CD4-positive, CD25-positive, alpha-beta regulatory T cell (primary cell): ENCODE results near the gene ALCAM. TPM values are rescaled to one million over a fixed set of nuclear protein-coding genes. Genes with fewer than 3 reads are reported as not detected.

Experiments used
- ATAC-seq, 2 donors: fragments of 150-1000 bp; cut with Tn5 transposase; one replicate each; pipeline ENCODE4 v1.10.0; 2021; ENCODE audit warnings: low read depth in 2 of 2, moderate number of reproducible peaks in 2 of 2, moderate library complexity in 1 of 2
- DNase-seq, 3 donors: peaks; one replicate each; pipeline versions ENCODE4 v3.0.0 to v3.0.0-alpha.2; 2012 to 2022; ENCODE audit warnings: mixed read lengths in 1 of 3
- H3K27ac ChIP-seq: one replicate; pipeline ENCODE4 v1.7.0; 2013; ENCODE audit warnings: mild to moderate bottlenecking, low read length; ENCODE audit not compliant: insufficient read depth, poor library complexity, severe bottlenecking
- H3K27me3 ChIP-seq: one replicate; pipeline ENCODE4 v1.7.0; 2013; ENCODE audit warnings: low read length; ENCODE audit not compliant: control insufficient read depth, insufficient read depth
- H3K36me3 ChIP-seq: one replicate; pipeline ENCODE4 v1.7.0; 2013; ENCODE audit warnings: mild to moderate bottlenecking, low read length, moderate library complexity; ENCODE audit not compliant: control insufficient read depth, insufficient read depth
- H3K4me1 ChIP-seq: 2 replicates; pipeline ENCODE4 v1.7.0; 2013; ENCODE audit warnings: mild to moderate bottlenecking, low read length; ENCODE audit not compliant: insufficient read depth, control insufficient read depth, poor library complexity, severe bottlenecking
- H3K4me3 ChIP-seq: one replicate; pipeline ENCODE4 v1.7.0; 2013; ENCODE audit warnings: low read depth, mild to moderate bottlenecking, low read length, moderate library complexity
- H3K9me3 ChIP-seq, 2 experiments: 1 replicate in 1 of 2; 2 replicates in 1 of 2; pipeline ENCODE4 v1.7.0; 2013; ENCODE audit warnings: low read length in 2 of 2, mild to moderate bottlenecking in 1 of 2, moderate library complexity in 1 of 2; ENCODE audit not compliant: control insufficient read depth in 2 of 2
- H3K27ac Mint-ChIP-seq, 3 donors: one replicate each; pipeline ENCODE4 v1.8.0; 2020 to 2022; ENCODE audit warnings: mild to moderate bottlenecking in 3 of 3, mixed read lengths in 3 of 3, moderate library complexity in 2 of 3
- H3K27me3 Mint-ChIP-seq: one replicate; pipeline ENCODE4 v1.8.0; 2022; ENCODE audit warnings: mild to moderate bottlenecking, mixed read lengths
- H3K36me3 Mint-ChIP-seq: one replicate; pipeline ENCODE4 v1.8.0; 2020; ENCODE audit warnings: mixed read lengths
- H3K4me1 Mint-ChIP-seq, 4 donors: one replicate each; pipeline ENCODE4 v1.8.0; 2020 to 2022; ENCODE audit warnings: mixed read lengths in 4 of 4, mild to moderate bottlenecking in 1 of 4
- H3K4me3 Mint-ChIP-seq, 4 donors: one replicate each; pipeline ENCODE4 v1.8.0; 2020 to 2022; ENCODE audit warnings: mild to moderate bottlenecking in 4 of 4, mixed read lengths in 4 of 4, moderate library complexity in 3 of 4
- H3K9me3 Mint-ChIP-seq, 7 donors: one replicate each; pipeline ENCODE4 v1.8.0; 2020 to 2022; ENCODE audit warnings: mixed read lengths in 7 of 7, mild to moderate bottlenecking in 3 of 7, moderate library complexity in 2 of 7
- polyA plus RNA-seq, 4 donors: library from polyadenylated mRNA; unstranded; fragments of 300-500 nt; fragmentation: Illumina TruSeq; gene quantifications; one replicate each; pipeline ENCODE4 v1.2.3, GENCODE V29; 2021
- total RNA-seq: library from RNA; stranded (reverse); gene quantifications from one replicate; pipeline ENCODE4 v1.2.3, GENCODE V29; 2022

ALCAM gene
- total and polyA plus RNA-seq, 5 donors from 2014 or later: 6.1 to 13.2 (median 7.5) TPM

- Mint-ChIP-seq H3K4me1 (no peaks in the 10 kb centered on the region), H3K36me3 (no peaks in the 10 kb centered on the region), H3K27ac (no peak overlapping the region), H3K4me3 (no peak overlapping the region), H3K9me3 (peaks cover 0 to 4% (median 0%) of the 10 kb centered on the region in 7 donors), H3K27me3 (no peaks in the 10 kb centered on the region)
- Histone ChIP-seq H3K27me3 (no peaks in the 10 kb centered on the region), H3K4me3 (no peak overlapping the region), H3K36me3 (no peaks in the 10 kb centered on the region), H3K9me3 (no peaks in the 10 kb centered on the region), H3K4me1 (no peaks in the 10 kb centered on the region), H3K27ac (no peak overlapping the region)
- DNase-seq (no peak), ATAC-seq (no peak)
Measured at GRCh38 chr3:105616374-105617121, 249.8 kb downstream of the ALCAM start.

DNA sequence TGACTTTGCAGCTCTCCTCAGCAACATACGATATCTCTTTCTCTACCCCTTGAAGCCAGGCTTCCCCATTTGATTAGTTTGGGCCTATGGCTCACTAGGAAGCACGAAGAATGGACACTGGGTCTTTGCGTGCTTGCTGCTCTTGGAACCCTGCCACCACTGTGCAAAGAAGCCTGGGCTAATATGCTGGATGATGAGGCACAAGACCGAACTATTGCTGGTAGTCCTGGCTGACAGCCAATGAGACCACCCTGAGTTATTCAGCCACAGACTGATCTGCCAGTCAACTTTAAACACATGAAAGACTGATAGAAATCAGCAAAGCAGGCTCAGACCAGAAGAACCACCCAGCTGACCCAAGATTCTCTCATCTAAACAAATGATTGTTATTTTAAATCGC lies 251.8 kb downstream of the ALCAM start:
- H3K27ac Mint-ChIP-seq: no peak overlapping the region

DNA sequence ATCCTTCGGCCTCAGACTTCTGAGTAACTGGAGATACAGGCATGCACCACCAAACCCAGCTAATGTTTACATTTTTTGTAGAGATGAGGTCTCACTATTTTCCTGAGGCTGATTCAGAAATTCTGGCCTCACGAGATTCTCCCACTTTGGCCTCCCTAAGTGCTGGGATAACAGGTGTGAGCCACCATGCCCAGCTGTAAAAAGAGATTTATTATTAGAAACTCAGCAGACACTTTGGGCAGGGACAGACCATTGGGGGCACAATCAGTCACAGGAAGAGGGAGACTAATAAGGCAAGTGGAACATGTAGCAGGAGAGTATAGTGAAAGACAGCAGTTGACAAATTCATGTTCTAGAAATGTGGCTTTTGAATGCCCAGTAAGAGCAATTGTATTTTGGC lies 252.9 kb downstream of the ALCAM start:
- Histone ChIP-seq H3K27ac (no peak overlapping the region), H3K9me3 (no peaks in the 10 kb centered on the region), H3K4me3 (no peak overlapping the region), H3K27me3 (no peaks in the 10 kb centered on the region), H3K4me1 (no peaks in the 10 kb centered on the region), H3K36me3 (no peaks in the 10 kb centered on the region)
- ATAC-seq (no peak), DNase-seq (no peak)
- Mint-ChIP-seq H3K27ac (no peak overlapping the region), H3K27me3 (peaks cover 4% of the 10 kb centered on the region), H3K36me3 (no peaks in the 10 kb centered on the region), H3K4me3 (no peak overlapping the region), H3K9me3 (peaks cover 0 to 4% (median 0%) of the 10 kb centered on the region in 7 donors), H3K4me1 (no peaks in the 10 kb centered on the region)

More for the DNA sequence above, 251.8 kb downstream of the ALCAM start:
- Mint-ChIP-seq H3K4me3 (no peak overlapping the region), H3K27me3 (peaks cover 4% of the 10 kb centered on the region), H3K4me1 (no peaks in the 10 kb centered on the region), H3K9me3 (peaks cover 0 to 4% (median 0%) of the 10 kb centered on the region in 7 donors), H3K36me3 (no peaks in the 10 kb centered on the region)
- no peak for ATAC-seq
- H3K4me1 ChIP-seq: no peaks in the 10 kb centered on the region
- H3K4me3 ChIP-seq: no peak overlapping the region
- DNase-seq: no peak
- no peaks in the 10 kb centered on the region for H3K36me3 ChIP-seq
- H3K27me3 ChIP-seq: no peaks in the 10 kb centered on the region
- H3K27ac ChIP-seq: no peak overlapping the region
- H3K9me3 ChIP-seq: no peaks in the 10 kb centered on the region

DNA sequence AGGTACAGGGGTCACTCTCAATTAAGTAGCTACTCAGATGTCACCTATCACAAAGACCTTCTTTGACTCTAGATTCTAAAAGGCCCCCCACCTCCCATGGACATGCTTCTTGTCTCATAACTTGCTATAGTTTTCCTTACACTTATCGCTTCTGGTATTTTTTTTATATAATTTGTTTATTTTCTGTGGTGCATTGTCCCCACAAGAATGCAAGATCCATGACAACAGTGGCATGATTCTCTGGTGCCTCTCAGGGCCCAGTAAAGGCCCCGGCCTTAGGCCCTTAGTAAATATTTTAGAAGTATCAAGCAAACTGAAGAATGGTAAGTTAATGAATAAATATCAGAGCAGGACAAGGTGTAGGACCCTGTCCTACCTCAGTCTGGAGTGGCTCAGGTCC lies 253.5 kb downstream of the ALCAM start:
- ATAC-seq: no peak
- H3K36me3 Mint-ChIP-seq: no peaks in the 10 kb centered on the region

DNA sequence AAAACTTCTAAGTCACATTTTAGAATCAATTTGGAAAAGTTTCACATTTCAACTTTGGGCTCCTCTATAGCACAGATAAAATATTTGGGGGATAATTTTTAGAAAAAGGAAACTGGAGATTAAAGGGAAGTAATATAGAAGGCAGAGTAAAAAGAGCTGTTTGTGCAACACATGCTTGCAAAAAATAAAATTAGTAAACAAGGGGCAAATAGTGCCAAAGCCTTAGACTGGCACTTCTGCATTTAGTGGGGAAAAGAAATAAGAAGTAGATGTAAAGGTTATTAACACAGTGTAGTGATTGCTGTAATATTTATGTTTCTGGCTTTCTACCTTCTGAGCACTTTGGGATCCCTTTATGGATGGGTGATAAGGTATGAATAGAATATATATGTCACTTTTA lies 255.5 kb downstream of the ALCAM start:
- no peaks in the 10 kb centered on the region for H3K36me3 Mint-ChIP-seq
- Histone ChIP-seq H3K27ac (no peak overlapping the region), H3K36me3 (no peaks in the 10 kb centered on the region), H3K27me3 (no peaks in the 10 kb centered on the region), H3K4me1 (no peaks in the 10 kb centered on the region), H3K9me3 (no peaks in the 10 kb centered on the region), H3K4me3 (no peak overlapping the region)
- no peak for ATAC-seq
- H3K4me3 Mint-ChIP-seq: no peak overlapping the region
- H3K4me1 Mint-ChIP-seq: no peaks in the 10 kb centered on the region
- no peak overlapping the region for H3K27ac Mint-ChIP-seq
- peaks cover 0 to 4% (median 0%) of the 10 kb centered on the region in 7 donors for H3K9me3 Mint-ChIP-seq
- DNase-seq: no peak
- H3K27me3 Mint-ChIP-seq: peaks cover 4% of the 10 kb centered on the region

More for the DNA sequence above, 253.5 kb downstream of the ALCAM start:
- no peaks in the 10 kb centered on the region for H3K9me3 ChIP-seq
- H3K36me3 ChIP-seq: no peaks in the 10 kb centered on the region
- no peaks in the 10 kb centered on the region for H3K27me3 ChIP-seq
- DNase-seq: no peak
- H3K4me1 ChIP-seq: no peaks in the 10 kb centered on the region
- Mint-ChIP-seq H3K27ac (no peak overlapping the region), H3K9me3 (peaks cover 0 to 4% (median 0%) of the 10 kb centered on the region in 7 donors), H3K27me3 (peaks cover 4% of the 10 kb centered on the region), H3K4me1 (no peaks in the 10 kb centered on the region), H3K4me3 (no peak overlapping the region)
- no peak overlapping the region for H3K4me3 ChIP-seq
- no peak overlapping the region for H3K27ac ChIP-seq
